Esophagus muscularis mucosa (tissue), 4 donors: ENCODE results near the gene UNC5CL.

Experiments
- EP300 ChIP-seq: sonication (generic); formaldehyde crosslinking; IDR thresholded peaks from one replicate; pipeline ENCODE4 v1.6.1; 2017; ENCODE audit warnings: antibody characterized with exemption
- POLR2A ChIP-seq: fragments of 450-650 bp; IDR thresholded peaks from one replicate; pipeline ENCODE4 v1.6.1; 2017; ENCODE audit warnings: antibody characterized with exemption, moderate library complexity, mild to moderate bottlenecking, low read depth
- POLR2AphosphoS5 ChIP-seq, 2 donors: sonication (generic); formaldehyde crosslinking; IDR thresholded peaks; one replicate each; pipeline ENCODE4 v1.6.1; 2017; ENCODE audit warnings: antibody characterized with exemption in 2 of 2
- TF ChIP-seq, protein P1 (sequence below), 3 experiments: fragments of 200-600 bp in 2 of 3; fragments of 450-650 bp in 1 of 3; sonication (generic) in 2 of 3; IDR thresholded peaks; one replicate each; pipeline ENCODE4 v1.5.1; 2017 to 2019; ENCODE audit warnings: antibody characterized with exemption in 3 of 3, mild to moderate bottlenecking in 2 of 3, moderate library complexity in 1 of 3

DNA sequence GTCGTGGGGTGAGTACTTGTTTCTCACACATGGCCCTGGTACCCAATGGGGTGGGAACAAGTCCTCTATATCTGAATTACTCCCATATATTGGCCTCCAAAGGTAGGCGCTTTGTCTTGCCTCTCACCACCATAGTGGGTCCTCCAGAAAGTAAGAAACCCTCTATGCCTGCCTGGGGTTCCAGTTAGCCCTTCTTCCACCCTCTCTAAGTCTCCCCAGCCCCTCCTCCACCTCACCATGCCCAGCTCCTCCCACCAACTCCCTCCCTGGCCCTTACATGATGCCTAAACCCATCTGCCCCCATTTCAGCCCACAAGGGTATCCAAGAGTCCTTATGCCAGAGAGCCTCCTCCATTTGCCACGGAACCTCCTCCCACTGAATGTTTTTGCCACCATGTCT, 4.1 kb upstream of the UNC5CL start:
- TF ChIP-seq, protein P1, sequence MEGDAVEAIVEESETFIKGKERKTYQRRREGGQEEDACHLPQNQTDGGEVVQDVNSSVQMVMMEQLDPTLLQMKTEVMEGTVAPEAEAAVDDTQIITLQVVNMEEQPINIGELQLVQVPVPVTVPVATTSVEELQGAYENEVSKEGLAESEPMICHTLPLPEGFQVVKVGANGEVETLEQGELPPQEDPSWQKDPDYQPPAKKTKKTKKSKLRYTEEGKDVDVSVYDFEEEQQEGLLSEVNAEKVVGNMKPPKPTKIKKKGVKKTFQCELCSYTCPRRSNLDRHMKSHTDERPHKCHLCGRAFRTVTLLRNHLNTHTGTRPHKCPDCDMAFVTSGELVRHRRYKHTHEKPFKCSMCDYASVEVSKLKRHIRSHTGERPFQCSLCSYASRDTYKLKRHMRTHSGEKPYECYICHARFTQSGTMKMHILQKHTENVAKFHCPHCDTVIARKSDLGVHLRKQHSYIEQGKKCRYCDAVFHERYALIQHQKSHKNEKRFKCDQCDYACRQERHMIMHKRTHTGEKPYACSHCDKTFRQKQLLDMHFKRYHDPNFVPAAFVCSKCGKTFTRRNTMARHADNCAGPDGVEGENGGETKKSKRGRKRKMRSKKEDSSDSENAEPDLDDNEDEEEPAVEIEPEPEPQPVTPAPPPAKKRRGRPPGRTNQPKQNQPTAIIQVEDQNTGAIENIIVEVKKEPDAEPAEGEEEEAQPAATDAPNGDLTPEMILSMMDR (IDR thresholded peaks at IDR 0.05) = no peak
- TF ChIP-seq POLR2A (no peak), POLR2AphosphoS5 (IDR thresholded peaks at IDR 0.05) (no peak), EP300 (no peak)
